Keratinocyte (primary cell): Measurements from ENCODE around the gene HIRA. TPM values are rescaled to one million over a fixed set of nuclear protein-coding genes. Genes with fewer than 3 reads are reported as not detected.

Experiments
- DNase-seq: peaks from one replicate; pipeline ENCODE4 v3.0.0-alpha.2; 2011; ENCODE audit warnings: low read depth, missing footprints, low spot score
- FAIRE-seq: peaks from 2 replicates; lab custom pipeline; 2011; peaks lifted over from hg19 to GRCh38; lab: Jason Lieb, UNC
- H2AFZ ChIP-seq: 2 replicates; pipeline ENCODE4 v1.6.0; 2012; ENCODE audit warnings: low read length, control low read depth, inconsistent platforms; ENCODE audit not compliant: control insufficient read depth
- H3K27ac ChIP-seq: 2 replicates; pipeline ENCODE4 v1.5.1; 2011; ENCODE audit warnings: low read length; ENCODE audit not compliant: control insufficient read depth, insufficient read depth
- H3K27me3 ChIP-seq: 3 replicates; pipeline ENCODE4 v1.6.0; 2011; ENCODE audit warnings: low read length; ENCODE audit not compliant: control insufficient read depth, insufficient read depth; ENCODE audit errors: extremely low read depth
- H3K36me3 ChIP-seq, 2 experiments: 2 replicates in 1 of 2; 3 replicates in 1 of 2; pipeline ENCODE4 v1.5.1; 2011; ENCODE audit warnings: low read length in 2 of 2, mild to moderate bottlenecking in 1 of 2; ENCODE audit not compliant: control insufficient read depth in 2 of 2, insufficient read depth in 2 of 2; ENCODE audit errors: extremely low read depth in 1 of 2
- H3K4me1 ChIP-seq: 3 replicates; pipeline ENCODE4 v1.5.1; 2011; ENCODE audit warnings: low read length; ENCODE audit not compliant: control insufficient read depth, insufficient read depth; ENCODE audit errors: extremely low read depth
- H3K4me2 ChIP-seq: 3 replicates; pipeline ENCODE4 v1.6.0; 2011; ENCODE audit warnings: low read depth, low read length; ENCODE audit not compliant: control insufficient read depth, insufficient read depth; ENCODE audit errors: extremely low read depth
- H3K4me3 ChIP-seq, 3 experiments: fragments of 200-600 bp in 1 of 3; sonication (generic) in 1 of 3; 2 replicates in 2 of 3; 3 replicates in 1 of 3; pipeline ENCODE4 v1.5.1; 2011 to 2016; ENCODE audit warnings: low read length in 3 of 3, mild to moderate bottlenecking in 3 of 3, control low read depth in 2 of 3, inconsistent platforms in 1 of 3, low read depth in 1 of 3, mixed read lengths in 1 of 3, mixed run types in 1 of 3, moderate library complexity in 1 of 3; ENCODE audit not compliant: control insufficient read depth in 2 of 3, insufficient read depth in 2 of 3; ENCODE audit errors: extremely low read depth in 1 of 3
- H3K79me2 ChIP-seq: 2 replicates; pipeline ENCODE4 v1.6.0; 2012; ENCODE audit warnings: low read length; ENCODE audit not compliant: control insufficient read depth, insufficient read depth
- H3K9ac ChIP-seq: 3 replicates; pipeline ENCODE4 v1.6.0; 2011; ENCODE audit warnings: low read length; ENCODE audit not compliant: control insufficient read depth, insufficient read depth; ENCODE audit errors: extremely low read depth
- H3K9me1 ChIP-seq: 3 replicates; pipeline ENCODE4 v1.6.0; 2011; ENCODE audit warnings: low read length; ENCODE audit not compliant: control insufficient read depth, insufficient read depth; ENCODE audit errors: extremely low read depth
- H3K9me3 ChIP-seq: 2 replicates; pipeline ENCODE4 v1.5.1; 2012; ENCODE audit warnings: low read depth, low read length; ENCODE audit not compliant: control insufficient read depth
- H4K20me1 ChIP-seq: 3 replicates; pipeline ENCODE4 v1.6.0; 2011; ENCODE audit warnings: low read length; ENCODE audit not compliant: control insufficient read depth, insufficient read depth; ENCODE audit errors: extremely low read depth
- CTCF ChIP-seq, 3 experiments: IDR thresholded peaks in 1 of 3; conservative IDR thresholded peaks in 1 of 3; optimal IDR thresholded peaks in 1 of 3; 2 replicates in 2 of 3; 3 replicates in 1 of 3; pipeline versions ENCODE3 to v1.5.1; 2011; ENCODE audit warnings: low read length in 3 of 3, mild to moderate bottlenecking in 3 of 3, moderate library complexity in 2 of 3, control low read depth in 1 of 3, inconsistent platforms in 1 of 3; ENCODE audit not compliant: insufficient read depth in 2 of 3; ENCODE audit errors: extremely low read depth in 1 of 3
- EZH2 ChIP-seq: IDR thresholded peaks from one replicate; pipeline ENCODE4 v1.6.1; 2012; ENCODE audit warnings: inconsistent platforms, mild to moderate bottlenecking, low read length, moderate library complexity
- dilution Hi-C: fragments of 300-500 bp; cut with MboI; formaldehyde crosslinking; loops from one replicate; pipeline ENCODE4 v1.7.0; 2020; ENCODE audit warnings: low sequenced_read_pairs; ENCODE audit not compliant: extremely low pct_ligation_motif_present
- polyA plus RNA-seq, 5 experiments: library from polyadenylated mRNA; depleted of rRNA in 3 of 5; stranded (reverse) in 3 of 5; stranded (forward) in 1 of 5; unstranded in 1 of 5; fragments of >200 nt; gene quantifications; 1 replicate in 1 of 5; 2 replicates in 3 of 5; 3 replicates in 1 of 5; pipeline versions ENCODE4 v1.2.1 to v1.2.3, GENCODE V29; 2011 to 2012; ENCODE audit warnings: missing spikeins in 2 of 5, low read depth in 1 of 5, low replicate concordance in 1 of 5

The HIRA gene
- polyA plus RNA-seq, 1 donor (not counting 4 experiments of a cell fraction or from before 2014, with no cell fraction given), result 16.7 TPM

GRCh38 chr22:19411690-19412045, 19.9 kb downstream of the HIRA start:
- Histone ChIP-seq H3K9me3 (no peaks in the 10 kb centered on the region), H3K27me3 (no peaks in the 10 kb centered on the region), H3K27ac (no peak overlapping the region), H3K79me2 (peaks cover 54% of the 10 kb centered on the region), H3K9ac (no peak overlapping the region), H3K4me3 (no peak overlapping the region), H2AFZ (no peak overlapping the region), H3K4me1 (no peaks in the 10 kb centered on the region), H4K20me1 (peaks cover 5% of the 10 kb centered on the region), H3K9me1 (peaks cover 3% of the 10 kb centered on the region), H3K4me2 (no peak overlapping the region), H3K36me3 (peaks cover 17 to 22% of the 10 kb centered on the region in 2 experiments)
- dilution Hi-C loops, result no loop called here
- TF ChIP-seq CTCF (optimal IDR thresholded peaks at IDR 0.05 in 1 of 3, IDR thresholded peaks at IDR 0.05 in 1 of 3, conservative IDR thresholded peaks at IDR 0.05 in 1 of 3; ENCODE audit: extremely low read depth in 1 of 3, insufficient read depth in 2 of 3, low read length in 3 of 3) (no peak), EZH2 (no peak)
- DNase-seq, result no peak
- no peak for FAIRE-seq

DNA sequence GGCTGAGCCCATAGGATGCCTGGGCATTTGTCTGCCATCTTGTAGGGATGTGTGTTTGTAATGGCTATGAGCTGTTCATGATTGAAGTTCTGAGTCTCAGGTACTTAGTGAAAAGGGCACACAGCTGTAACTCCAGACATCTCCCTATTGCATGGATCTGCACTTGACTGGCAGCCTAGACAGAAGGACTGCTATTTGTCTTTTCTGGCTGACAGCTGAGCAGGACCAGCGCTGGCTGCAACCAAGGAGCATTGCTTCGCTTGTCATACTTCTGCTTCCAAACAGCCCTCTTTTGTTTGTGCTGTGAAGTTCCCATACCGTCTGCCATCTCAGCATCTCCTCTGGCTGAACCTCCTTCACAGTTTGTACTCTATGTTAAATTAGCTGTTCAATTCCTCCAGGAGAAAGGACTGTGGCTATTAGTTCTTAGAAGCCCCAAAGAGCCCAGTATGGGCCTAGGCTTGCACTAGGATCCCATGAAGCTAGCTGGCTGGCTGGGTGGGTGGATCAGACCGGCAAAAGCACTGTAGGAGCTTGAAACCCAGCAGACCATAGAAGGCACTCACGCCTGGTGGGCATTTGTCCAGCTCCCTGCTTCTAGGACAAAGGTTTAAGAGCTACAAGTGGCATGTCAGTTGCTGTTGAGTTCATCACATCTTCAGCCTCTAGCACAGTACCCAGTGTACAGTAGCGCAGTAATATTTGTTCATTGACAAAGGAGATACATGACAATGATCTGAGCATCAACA, 20.4 kb downstream of the HIRA start:
- Histone ChIP-seq H3K9me3 (no peaks in the 10 kb centered on the region), H3K36me3 (peaks cover 22 to 25% of the 10 kb centered on the region in 2 experiments), H3K27me3 (no peaks in the 10 kb centered on the region), H3K79me2 (peaks cover 49% of the 10 kb centered on the region), H3K9ac (no peak overlapping the region), H3K4me2 (no peak overlapping the region), H3K9me1 (peaks cover 3% of the 10 kb centered on the region), H2AFZ (no peak overlapping the region), H3K4me1 (no peaks in the 10 kb centered on the region), H4K20me1 (peaks cover 5% of the 10 kb centered on the region), H3K27ac (no peak overlapping the region), H3K4me3 (no peak overlapping the region)
- no peak for DNase-seq
- dilution Hi-C loops, result no loop called here
- FAIRE-seq, result no peak
- TF ChIP-seq EZH2 (no peak), CTCF (optimal IDR thresholded peaks at IDR 0.05 in 1 of 3, IDR thresholded peaks at IDR 0.05 in 1 of 3, conservative IDR thresholded peaks at IDR 0.05 in 1 of 3; ENCODE audit: extremely low read depth in 1 of 3, insufficient read depth in 2 of 3, low read length in 3 of 3) (no peak)
